Right lobe of liver (tissue), 6 donors: ENCODE measurements around the gene DLX5. TPM values are rescaled to one million over a fixed set of nuclear protein-coding genes. Genes with fewer than 3 reads are reported as not detected.
"Not testable (repeated sequence)": the region's sequence is repeated elsewhere in the genome, so short reads cannot be mapped to it uniquely, and the experiment has no call there.

Experiments
- ATAC-seq, 4 donors: fragments of 200-7000 bp; cut with Tn5 transposase; one replicate each; pipeline ENCODE4 v1.9.1; 2020; ENCODE audit warnings: mild to moderate bottlenecking in 4 of 4, moderate library complexity in 4 of 4
- DNase-seq, 3 donors: peaks; one replicate each; pipeline ENCODE4 v3.0.0-alpha.2; 2020
- H3K27ac ChIP-seq, 3 donors: fragments of 200-600 bp; one replicate each; pipeline ENCODE4 v1.8.0; 2022
- H3K27me3 ChIP-seq, 2 donors: fragments of 200-600 bp; one replicate each; pipeline ENCODE4 v1.8.0; 2022
- H3K36me3 ChIP-seq, 4 donors: fragments of 200-600 bp; sonication (generic) in 1 of 4; one replicate each; pipeline versions ENCODE4 v1.5.1 to v1.8.0; 2017 to 2022; ENCODE audit warnings: control low read depth in 1 of 4
- H3K4me1 ChIP-seq, 4 donors: fragments of 200-600 bp; sonication (generic) in 1 of 4; one replicate each; pipeline versions ENCODE4 v1.5.1 to v1.8.0; 2017 to 2022; ENCODE audit warnings: control low read depth in 1 of 4
- H3K4me3 ChIP-seq, 3 donors: fragments of 200-600 bp; one replicate each; pipeline ENCODE4 v1.8.0; 2022
- H3K9me3 ChIP-seq, 4 donors: fragments of 200-600 bp; sonication (generic) in 1 of 4; one replicate each; pipeline versions ENCODE4 v1.5.1 to v1.8.0; 2017 to 2022; ENCODE audit warnings: control low read depth in 1 of 4
- POLR2A ChIP-seq: fragments of 450-650 bp; IDR thresholded peaks from one replicate; pipeline ENCODE4 v1.6.1; 2017; ENCODE audit warnings: antibody characterized with exemption, mild to moderate bottlenecking
- WGBS: methylation state at CpG from one replicate; pipeline ENCODE4 v1.1.6; 2018; ENCODE audit warnings: low coverage, low lambda C conversion rate; ENCODE audit not compliant: insufficient coverage; ENCODE audit errors: missing lambda C conversion rate; 5-methylcytosine and 5-hydroxymethylcytosine counted together
- intact Hi-C, 2 donors: fragments of 100-400 bp; cut with DNase I; formaldehyde crosslinking; loops; one replicate each; pipeline versions ENCODE4 v1.11.2 to v1.14.1; 2022
- long read RNA-seq: library from polyadenylated mRNA; unstranded; transcript quantifications from one replicate; pipeline ENCODE4 v2.0.0, GENCODE V29; 2019
- total RNA-seq, 6 experiments: library from RNA; depleted of rRNA in 2 of 6; stranded (reverse); fragments of >200 nt in 2 of 6; fragmentation: NEBNext Ultra II Directional in 3 of 6; extraction: Animal tissue kit (Norgen Biotek cat#: 25700) in 3 of 6; gene quantifications; one replicate each; pipeline versions ENCODE4 v1.1.0 to v1.2.4, GENCODE V29; 2016 to 2023
- TF ChIP-seq, protein P1 (sequence below), 4 donors: fragments of 200-600 bp in 3 of 4; fragments of 450-650 bp in 1 of 4; IDR thresholded peaks; one replicate each; pipeline versions ENCODE4 v1.5.1 to v1.8.0; 2016 to 2022; ENCODE audit warnings: antibody characterized with exemption in 4 of 4, mild to moderate bottlenecking in 2 of 4
- donor health status: DM: no; HTN: yes; CAD: no.
- donor health status: DM: no; HTN: no; CAD: no.
- donor health status: DM: no; HTN: no; CAD: no.
- donor health status: DM: no; HTN: yes; CAD: no.
- donor health status: DM: no; HTN: yes; CAD: no.

DLX5 gene
- not detected for total RNA-seq
- long read RNA-seq: 0 reads

DNA sequence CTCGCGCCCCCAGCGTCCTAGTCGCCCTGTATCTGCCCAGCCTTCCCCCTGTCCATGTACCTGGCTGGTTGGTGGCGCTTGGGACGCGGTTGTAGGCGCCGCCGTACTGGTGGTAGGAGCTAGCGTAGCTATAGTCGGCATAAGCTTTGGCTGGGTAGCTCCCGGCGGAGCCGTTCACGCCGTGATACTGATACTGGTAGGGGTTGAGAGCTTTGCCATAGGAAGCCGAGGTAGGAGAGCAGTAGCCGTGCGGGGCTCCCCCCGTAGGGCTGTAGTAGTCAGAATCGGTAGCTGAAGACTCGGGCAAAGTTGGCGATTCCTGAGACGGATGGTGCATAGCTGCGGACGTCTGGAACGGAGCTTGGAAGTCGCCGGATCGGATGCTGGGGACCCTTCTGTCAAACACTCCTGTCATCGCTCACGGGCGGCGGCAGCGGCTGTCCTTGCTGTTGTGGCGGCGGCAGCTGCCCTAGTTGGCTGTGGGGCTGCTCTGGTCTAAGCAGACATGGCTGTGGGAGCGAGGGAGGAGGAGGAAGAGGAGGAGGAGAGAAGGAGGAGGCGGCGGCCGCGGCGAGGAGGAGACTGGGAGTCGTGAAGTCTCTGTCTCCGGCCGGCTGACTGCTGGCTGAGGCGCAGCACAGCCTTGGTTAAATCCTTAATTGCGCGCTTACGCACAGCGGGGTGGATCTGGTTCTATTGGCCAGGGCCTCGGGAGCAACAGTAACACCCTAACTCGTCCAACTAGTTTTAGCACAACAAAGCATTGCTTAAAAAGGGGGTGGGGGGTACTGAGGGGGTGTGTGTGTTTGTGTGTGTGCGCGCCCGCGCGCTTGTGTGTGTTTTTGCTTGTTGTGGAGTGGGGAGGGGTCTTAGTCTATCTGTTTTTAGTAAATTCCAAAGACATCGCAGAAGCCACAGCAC, at the start of gene DLX5:
DLX5 (minus strand) TSS at position 623 of the 921 bp plus-strand sequence; CDS start at position 415, 208 bp downstream.
- Histone ChIP-seq H3K27ac (no peak within 1 kb of the TSS), H3K4me1 (peaks cover 0 to 26% (median 0%) of the 10 kb centered on the region in 4 donors), H3K4me3 (peak within 1 kb of the TSS in 1 of 3 donors; percentile 14), H3K36me3 (no peaks in the 10 kb centered on the region), H3K9me3 (no peaks in the 10 kb centered on the region), H3K27me3 (peaks cover 9 to 45% of the 10 kb centered on the region in 2 donors)
- WGBS: 2% methylated on average over 40 of the region's 60 CpGs
- ATAC-seq (peak; percentile 5 to 44 (median 17)), DNase-seq (no peak)
- no peak for TF ChIP-seq POLR2A
- TF ChIP-seq, protein P1, sequence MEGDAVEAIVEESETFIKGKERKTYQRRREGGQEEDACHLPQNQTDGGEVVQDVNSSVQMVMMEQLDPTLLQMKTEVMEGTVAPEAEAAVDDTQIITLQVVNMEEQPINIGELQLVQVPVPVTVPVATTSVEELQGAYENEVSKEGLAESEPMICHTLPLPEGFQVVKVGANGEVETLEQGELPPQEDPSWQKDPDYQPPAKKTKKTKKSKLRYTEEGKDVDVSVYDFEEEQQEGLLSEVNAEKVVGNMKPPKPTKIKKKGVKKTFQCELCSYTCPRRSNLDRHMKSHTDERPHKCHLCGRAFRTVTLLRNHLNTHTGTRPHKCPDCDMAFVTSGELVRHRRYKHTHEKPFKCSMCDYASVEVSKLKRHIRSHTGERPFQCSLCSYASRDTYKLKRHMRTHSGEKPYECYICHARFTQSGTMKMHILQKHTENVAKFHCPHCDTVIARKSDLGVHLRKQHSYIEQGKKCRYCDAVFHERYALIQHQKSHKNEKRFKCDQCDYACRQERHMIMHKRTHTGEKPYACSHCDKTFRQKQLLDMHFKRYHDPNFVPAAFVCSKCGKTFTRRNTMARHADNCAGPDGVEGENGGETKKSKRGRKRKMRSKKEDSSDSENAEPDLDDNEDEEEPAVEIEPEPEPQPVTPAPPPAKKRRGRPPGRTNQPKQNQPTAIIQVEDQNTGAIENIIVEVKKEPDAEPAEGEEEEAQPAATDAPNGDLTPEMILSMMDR (IDR thresholded peaks at IDR 0.05): no peak
- intact Hi-C loops: loop anchor here in 1 of 2 donors (10.0 kb wide), 1 partner anchor 950 kb away; no protein-coding TSS in a partner anchor

DNA sequence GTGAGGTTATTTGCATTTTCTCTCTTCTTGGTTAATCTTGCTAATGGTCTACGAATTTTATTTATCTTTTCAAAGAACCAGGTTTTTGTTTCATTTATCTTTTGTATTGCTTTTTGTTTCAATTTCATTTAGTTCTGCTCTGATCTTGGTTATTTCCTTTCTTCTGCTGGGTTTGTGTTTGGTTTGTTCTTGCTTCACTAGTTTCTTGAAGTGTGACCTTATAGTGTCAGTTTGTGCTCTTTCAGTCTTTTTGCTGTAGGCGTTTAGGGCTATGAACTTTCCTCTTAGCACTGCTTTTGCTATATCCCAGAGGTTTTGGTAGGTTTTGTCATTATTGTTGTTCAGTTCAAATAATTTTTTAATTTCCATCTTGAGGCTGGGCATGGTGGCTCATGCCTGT, 47.4 kb upstream of the DLX5 start:
- not testable (repeated sequence) for H3K27ac ChIP-seq

DNA sequence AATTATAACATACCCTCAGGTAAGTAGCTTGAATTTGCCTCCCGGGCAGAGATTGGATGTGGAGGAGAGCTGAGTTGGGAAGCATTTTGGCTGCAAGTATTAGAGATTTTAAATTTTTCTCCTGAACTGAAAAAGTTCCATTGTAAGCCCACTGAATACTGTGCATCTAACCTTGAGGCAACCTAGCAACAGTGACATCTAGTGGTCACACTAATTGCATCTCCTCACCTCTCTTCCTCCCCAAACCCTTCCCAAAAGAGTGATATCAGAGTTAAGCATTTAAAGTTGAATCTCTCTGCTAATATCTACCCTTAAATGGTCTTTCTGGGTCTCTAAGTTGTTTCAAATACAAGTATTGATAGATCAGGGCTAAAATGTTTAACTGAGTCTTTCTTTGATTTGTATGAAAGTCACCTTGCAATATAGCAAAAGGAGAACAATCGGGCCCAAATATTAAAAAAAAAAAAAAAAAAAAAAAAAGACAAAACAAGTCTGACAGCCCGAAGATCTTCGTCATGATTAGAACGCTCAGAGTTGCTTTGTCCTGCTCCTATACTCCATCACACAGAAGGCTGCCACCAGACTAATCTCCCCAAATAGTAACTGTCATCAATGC, 40.4 kb upstream of the DLX5 start:
- no peaks in the 10 kb centered on the region for H3K36me3 ChIP-seq
- no peaks in the 10 kb centered on the region for H3K27me3 ChIP-seq
- ATAC-seq (peak; percentile 86 to 92 (median 89)), DNase-seq (no peak)
- H3K4me3 ChIP-seq: no peak overlapping the region
- H3K9me3 ChIP-seq: no peaks in the 10 kb centered on the region
- no peak overlapping the region for H3K27ac ChIP-seq
- TF ChIP-seq, protein P1 (IDR thresholded peaks at IDR 0.05): peak; percentile 62 to 89 (median 78)
- no peak for TF ChIP-seq POLR2A
- intact Hi-C loops: no loop called here
- H3K4me1 ChIP-seq: no peaks in the 10 kb centered on the region
- 34% methylated on average over 5 of the region's 5 CpGs for WGBS

More for the DNA sequence above, 47.4 kb upstream of the DLX5 start:
- H3K4me3 ChIP-seq, DNase-seq, intact Hi-C loops, H3K4me1 ChIP-seq, H3K27me3 ChIP-seq, H3K9me3 ChIP-seq, H3K36me3 ChIP-seq, ATAC-seq: not testable (repeated sequence)
- WGBS: 43% methylated on average over 2 of the region's 2 CpGs

DNA sequence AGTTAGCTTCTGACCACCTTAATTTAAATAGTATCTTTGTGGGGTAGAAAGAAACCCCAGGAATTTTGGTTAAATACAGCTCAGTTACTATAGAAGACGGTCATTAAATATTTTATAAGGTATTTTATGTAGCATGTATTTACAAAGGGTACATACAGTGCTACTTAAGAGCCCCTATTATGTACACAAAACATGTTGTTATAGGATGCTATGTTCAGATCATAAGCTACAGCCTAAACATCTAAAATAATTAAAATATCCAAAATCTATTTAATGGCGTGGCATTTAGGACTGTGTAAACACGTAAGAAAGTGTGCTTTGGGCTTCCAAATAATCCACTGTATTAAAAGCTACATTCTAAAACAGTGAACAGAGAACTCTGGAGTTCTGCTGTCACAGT, 39.4 kb upstream of the DLX5 start:
- Histone ChIP-seq H3K4me1 (no peaks in the 10 kb centered on the region), H3K4me3 (no peak overlapping the region), H3K27me3 (no peaks in the 10 kb centered on the region), H3K27ac (no peak overlapping the region), H3K36me3 (no peaks in the 10 kb centered on the region), H3K9me3 (no peaks in the 10 kb centered on the region)
- no peak for DNase-seq
- intact Hi-C loops: no loop called here
- TF ChIP-seq, protein P1 (IDR thresholded peaks at IDR 0.05): no peak
- TF ChIP-seq POLR2A: no peak
- ATAC-seq: no peak
- whole genome bisulfite sequencing: 25% methylated on average over 3 of the region's 3 CpGs

DNA sequence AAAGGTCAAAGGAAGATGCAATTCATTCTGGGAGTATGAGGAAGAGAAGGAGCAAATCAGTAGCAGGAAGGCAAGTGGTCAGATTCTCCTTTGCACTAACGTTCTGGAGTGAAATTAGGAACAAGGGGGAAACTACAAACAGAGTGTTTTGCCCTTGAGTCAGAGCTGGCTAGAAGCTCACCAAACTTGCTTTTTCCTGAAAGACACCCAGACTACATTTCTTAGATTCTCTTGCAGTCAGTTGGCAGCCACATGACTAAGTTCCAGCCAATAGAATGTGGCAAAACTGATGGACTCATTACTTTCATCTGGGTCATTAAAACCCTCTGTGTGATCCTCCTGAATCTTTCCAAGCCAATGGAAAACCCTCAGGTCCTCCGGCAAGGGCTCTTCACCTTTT, 18.6 kb upstream of the DLX5 start:
- no peak overlapping the region for H3K4me3 ChIP-seq
- H3K27ac ChIP-seq: no peak overlapping the region
- no peaks in the 10 kb centered on the region for H3K36me3 ChIP-seq
- H3K4me1 ChIP-seq: peaks cover 0 to 8% (median 0%) of the 10 kb centered on the region in 4 donors
- H3K9me3 ChIP-seq: no peaks in the 10 kb centered on the region
- no peak for DNase-seq
- WGBS: 49% methylated on average over 2 of the region's 2 CpGs
- ATAC-seq: no peak
- TF ChIP-seq, protein P1 (IDR thresholded peaks at IDR 0.05): no peak
- no peak for TF ChIP-seq POLR2A
- intact Hi-C loops: no loop called here
- no peaks in the 10 kb centered on the region for H3K27me3 ChIP-seq
